ENCODE measurements around the gene HOXA5.

Gene HOXA5

GRCh38 chr7:27116031-27116961 is 27.2 kb downstream of the HOXA5 start:
- no peak for DNase-seq

GRCh38 chr7:27115221-27116026 is 28.1 kb downstream of the HOXA5 start:
- DNase-seq, result no peak

- DNase-seq, result no peak
Observed at GRCh38 chr7:27114881-27115220, 28.6 kb downstream of the HOXA5 start.

- no peak for DNase-seq
Observed at GRCh38 chr7:27113991-27114769, 29.3 kb downstream of the HOXA5 start.

- no peak for DNase-seq
Observed at GRCh38 chr7:27112955-27113949, 30.2 kb downstream of the HOXA5 start.

GRCh38 chr7:27112361-27112760 is 31.1 kb downstream of the HOXA5 start:
- DNase-seq, result no peak

GRCh38 chr7:27111751-27112277 is 31.7 kb downstream of the HOXA5 start:
- DNase-seq, result no peak

- DNase-seq, result no peak
Observed at GRCh38 chr7:27111042-27111750, 32.3 kb downstream of the HOXA5 start.

GRCh38 chr7:27110186-27111031 is 33.1 kb downstream of the HOXA5 start:
- no peak for DNase-seq

GRCh38 chr7:27109466-27110185 is 33.9 kb downstream of the HOXA5 start:
- DNase-seq, result no peak

GRCh38 chr7:27108390-27109127 is 34.9 kb downstream of the HOXA5 start:
- no peak for DNase-seq

- no peak for DNase-seq
Observed at GRCh38 chr7:27107391-27108381, 35.8 kb downstream of the HOXA5 start.

GRCh38 chr7:27106901-27107240 is 36.6 kb downstream of the HOXA5 start:
- DNase-seq, result no peak

GRCh38 chr7:27106181-27106900 is 37.1 kb downstream of the HOXA5 start:
- DNase-seq, result no peak

GRCh38 chr7:27105301-27106031 is 38.0 kb downstream of the HOXA5 start:
- no peak for DNase-seq

Data from NCI-H187 treated with DMSO at 0.1 percent for 48 hours (cell line).